GM12891 (cell line): ENCODE results near the gene TMEM132D.

Experiments
- POLR2A ChIP-seq: IDR thresholded peaks from 2 replicates; pipeline ENCODE4 v1.6.1; 2011; ENCODE audit warnings: low read depth, low read length, control low read depth
- POLR2AphosphoS5 ChIP-seq: IDR thresholded peaks from 2 replicates; pipeline ENCODE4 v1.6.1; 2011; ENCODE audit warnings: low read depth, low read length, control low read depth
- TAF1 ChIP-seq: IDR thresholded peaks from 2 replicates; pipeline ENCODE4 v1.6.1; 2011; ENCODE audit warnings: low read depth, low read length, control low read depth

- TF ChIP-seq POLR2A, result no peak
- no peak for TF ChIP-seq POLR2AphosphoS5
- TF ChIP-seq TAF1, result no peak
Measured at GRCh38 chr12:129819391-129819790, 84.4 kb downstream of the TMEM132D start.
